Smooth muscle cell (in vitro differentiated cells): Measurements from ENCODE around the gene SCN8A. TPM values are rescaled to one million over a fixed set of nuclear protein-coding genes. Genes with fewer than 3 reads are reported as not detected.

ENCODE experiments used
- DNase-seq: peaks from one replicate; lab custom pipeline; 2025; ENCODE audit not compliant: unreplicated experiment; lab: John Stamatoyannopoulos, UW
- H2AFZ ChIP-seq: fragments of 200-600 bp; sonication (generic); 2 replicates; pipeline ENCODE4 v1.6.0; 2016; ENCODE audit warnings: antibody characterized with exemption, low read depth, mild to moderate bottlenecking
- H3F3A ChIP-seq: fragments of 200-600 bp; sonication (generic); 2 replicates; pipeline ENCODE4 v1.6.0; 2017; ENCODE audit warnings: antibody characterized with exemption, low read depth
- H3K27ac ChIP-seq: fragments of 200-600 bp; sonication (generic); 2 replicates; pipeline ENCODE4 v1.5.1; 2016; ENCODE audit warnings: low read depth, mild to moderate bottlenecking
- H3K27me3 ChIP-seq: fragments of 200-600 bp; sonication (generic); 2 replicates; pipeline ENCODE4 v1.6.1; 2016; ENCODE audit warnings: low read depth, mild to moderate bottlenecking
- H3K36me3 ChIP-seq: fragments of 200-600 bp; sonication (generic); 2 replicates; pipeline ENCODE4 v1.5.1; 2016; ENCODE audit warnings: low read depth
- H3K4me1 ChIP-seq: fragments of 200-600 bp; sonication (generic); 2 replicates; pipeline ENCODE4 v1.5.1; 2016; ENCODE audit warnings: low read depth
- H3K4me2 ChIP-seq: fragments of 200-600 bp; sonication (generic); 2 replicates; pipeline ENCODE4 v1.6.0; 2016; ENCODE audit warnings: mild to moderate bottlenecking
- H3K4me3 ChIP-seq: fragments of 200-600 bp; sonication (generic); 2 replicates; pipeline ENCODE4 v1.5.1; 2016; ENCODE audit warnings: mild to moderate bottlenecking
- H3K79me2 ChIP-seq: fragments of 200-600 bp; sonication (generic); 2 replicates; pipeline ENCODE4 v1.6.0; 2016; ENCODE audit warnings: low read depth, mild to moderate bottlenecking
- H3K9ac ChIP-seq: fragments of 200-600 bp; sonication (generic); 2 replicates; pipeline ENCODE4 v1.6.0; 2016; ENCODE audit warnings: low read depth
- H3K9me3 ChIP-seq: fragments of 200-600 bp; sonication (generic); replicated peaks from 2 replicates; pipeline ENCODE4 v1.5.1; 2016; ENCODE audit warnings: low read depth
- H4K20me1 ChIP-seq: fragments of 200-600 bp; sonication (generic); 2 replicates; pipeline ENCODE4 v1.6.0; 2016; ENCODE audit warnings: low read depth
- CTCF ChIP-seq: fragments of 200-600 bp; sonication (generic); IDR thresholded peaks from 2 replicates; pipeline ENCODE4 v1.5.1; 2017; ENCODE audit warnings: borderline replicate concordance, mild to moderate bottlenecking, antibody characterized with exemption; ENCODE audit not compliant: insufficient read depth, poor library complexity, severe bottlenecking
- WGBS: methylation state at CpG from one replicate; pipeline ENCODE4 v1.1.7; 2016; ENCODE audit warnings: low lambda C conversion rate; 5-methylcytosine and 5-hydroxymethylcytosine counted together
- polyA plus RNA-seq: library from polyadenylated mRNA; unstranded; fragments of >200 nt; fragmentation: Nextera tagmentation; extraction: Ambion mirVana; gene quantifications from 2 replicates; pipeline ENCODE4 v1.2.1, GENCODE V29; 2016
- total RNA-seq: library from RNA; depleted of rRNA; stranded (reverse); fragments of >200 nt; gene quantifications from 2 replicates; pipeline ENCODE4 v1.2.3, GENCODE V29; 2014

The SCN8A gene
- total and polyA plus RNA-seq, 2 experiments from 2014 or later, result 0.38 to 4.5 TPM

GRCh38 chr12:51771008-51771407 lies 180.0 kb downstream of the SCN8A start:
- H3K36me3 ChIP-seq, result no peaks in the 10 kb centered on the region
- H3K9ac ChIP-seq, result no peak overlapping the region
- H3K4me2 ChIP-seq, result no peak overlapping the region
- H2AFZ ChIP-seq, result no peak overlapping the region
- H3K4me3 ChIP-seq, result no peak overlapping the region
- TF ChIP-seq CTCF, result no peak
- H3K9me3 ChIP-seq, result no peaks in the 10 kb centered on the region
- no peaks in the 10 kb centered on the region for H3K27me3 ChIP-seq
- 81% methylated on average over 1 of the region's 1 CpG for WGBS
- no peaks in the 10 kb centered on the region for H3F3A ChIP-seq
- H3K79me2 ChIP-seq, result no peaks in the 10 kb centered on the region
- H3K27ac ChIP-seq, result no peak overlapping the region
- DNase-seq, result no peak
- no peaks in the 10 kb centered on the region for H3K4me1 ChIP-seq
- no peaks in the 10 kb centered on the region for H4K20me1 ChIP-seq

GRCh38 chr12:51773145-51773869 lies 182.3 kb downstream of the SCN8A start:
- Histone ChIP-seq H3K79me2 (no peaks in the 10 kb centered on the region), H3K4me1 (no peaks in the 10 kb centered on the region), H3K9ac (no peak overlapping the region), H2AFZ (no peak overlapping the region), H3K27me3 (no peaks in the 10 kb centered on the region), H3K4me3 (no peak overlapping the region), H3K9me3 (no peaks in the 10 kb centered on the region), H4K20me1 (no peaks in the 10 kb centered on the region), H3K27ac (no peak overlapping the region), H3F3A (no peaks in the 10 kb centered on the region), H3K36me3 (no peaks in the 10 kb centered on the region), H3K4me2 (no peak overlapping the region)
- no peak for TF ChIP-seq CTCF
- DNase-seq, result no peak
- 98% methylated on average over 2 of the region's 2 CpGs for WGBS

GRCh38 chr12:51774933-51775332 lies 183.9 kb downstream of the SCN8A start:
- Histone ChIP-seq H3K27me3 (no peaks in the 10 kb centered on the region), H3K4me1 (no peaks in the 10 kb centered on the region), H3K36me3 (no peaks in the 10 kb centered on the region), H3K4me2 (no peak overlapping the region), H3K4me3 (no peak overlapping the region), H2AFZ (no peak overlapping the region), H3F3A (no peaks in the 10 kb centered on the region), H4K20me1 (no peaks in the 10 kb centered on the region), H3K79me2 (no peaks in the 10 kb centered on the region), H3K27ac (no peak overlapping the region), H3K9ac (no peak overlapping the region), H3K9me3 (no peaks in the 10 kb centered on the region)
- 90% methylated on average over 2 of the region's 2 CpGs for WGBS
- no peak for DNase-seq
- TF ChIP-seq CTCF, result no peak

GRCh38 chr12:51777457-51777856 lies 186.4 kb downstream of the SCN8A start:
- Histone ChIP-seq H4K20me1 (no peaks in the 10 kb centered on the region), H3K4me3 (no peak overlapping the region), H3K9me3 (no peaks in the 10 kb centered on the region), H3F3A (no peaks in the 10 kb centered on the region), H2AFZ (no peak overlapping the region), H3K4me1 (no peaks in the 10 kb centered on the region), H3K27me3 (no peaks in the 10 kb centered on the region), H3K27ac (no peak overlapping the region), H3K36me3 (no peaks in the 10 kb centered on the region), H3K9ac (no peak overlapping the region), H3K79me2 (no peaks in the 10 kb centered on the region), H3K4me2 (no peak overlapping the region)
- no peak for DNase-seq
- TF ChIP-seq CTCF, result no peak
- WGBS, result 50% methylated on average over 2 of the region's 2 CpGs
